NT2/D1 (cell line): ENCODE measurements around the gene ZDHHC20.

Source experiments
- SUZ12 ChIP-seq: IDR thresholded peaks from 2 replicates; pipeline ENCODE4 v1.6.1; 2011; ENCODE audit not compliant: insufficient read length, insufficient read depth; ENCODE audit errors: extremely low read depth
- ZNF274 ChIP-seq: IDR thresholded peaks from 2 replicates; pipeline ENCODE4 v1.6.1; 2011; ENCODE audit warnings: mild to moderate bottlenecking, low read depth, low read length

GRCh38 chr13:21364357-21364756 lies 94.7 kb downstream of the ZDHHC20 start:
- TF ChIP-seq ZNF274 (no peak), SUZ12 (no peak)
